ENCODE measurements around the gene C11orf98.
"Not testable (repeated sequence)": the region's sequence is repeated elsewhere in the genome, so short reads cannot be mapped to it uniquely, and the experiment has no call there.

Gene C11orf98

DNA sequence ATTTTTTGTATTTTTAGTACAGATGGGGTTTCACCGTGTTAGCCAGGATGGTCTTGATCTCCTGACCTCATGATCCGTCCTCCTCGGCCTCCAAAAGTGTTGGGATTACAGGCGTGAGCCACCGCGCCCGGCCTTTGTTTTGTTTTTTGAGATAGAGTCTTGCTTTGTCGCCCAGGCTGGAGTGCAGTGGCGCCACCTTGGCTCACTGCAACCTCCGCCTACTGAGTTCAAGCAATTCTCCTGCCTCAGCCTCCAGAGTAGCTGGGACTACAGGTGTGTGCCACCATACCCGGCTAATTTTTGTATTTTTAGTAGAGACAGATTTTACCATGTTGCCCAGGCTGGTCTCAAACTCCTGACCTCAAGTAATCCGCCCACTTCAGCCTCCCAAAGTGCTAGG, 14.7 kb downstream of the C11orf98 start:
- DNase-seq (ENCODE audit: low read depth in 2 of 2), result not testable (repeated sequence)

DNA sequence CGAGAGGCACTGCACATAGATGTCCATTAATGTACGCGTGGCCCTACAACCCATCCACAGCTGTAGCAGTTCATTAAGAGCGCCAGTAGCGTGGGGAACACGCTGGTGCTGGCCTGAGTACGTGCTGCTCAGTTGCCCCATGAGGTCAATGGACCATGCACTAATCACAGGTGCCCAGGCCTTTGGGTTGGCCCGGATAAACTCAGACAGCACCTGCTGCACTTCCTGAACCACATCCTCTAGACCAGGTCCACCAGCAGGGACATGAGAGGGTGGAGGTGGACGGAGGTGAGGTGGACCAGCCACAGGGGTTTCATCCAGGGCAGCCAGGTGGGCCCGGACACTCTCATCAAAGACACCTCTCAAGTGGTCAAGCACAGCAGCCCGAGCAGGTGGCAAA, 15.5 kb downstream of the C11orf98 start:
- DNase-seq (ENCODE audit: low read depth in 2 of 2), result no peak

DNA sequence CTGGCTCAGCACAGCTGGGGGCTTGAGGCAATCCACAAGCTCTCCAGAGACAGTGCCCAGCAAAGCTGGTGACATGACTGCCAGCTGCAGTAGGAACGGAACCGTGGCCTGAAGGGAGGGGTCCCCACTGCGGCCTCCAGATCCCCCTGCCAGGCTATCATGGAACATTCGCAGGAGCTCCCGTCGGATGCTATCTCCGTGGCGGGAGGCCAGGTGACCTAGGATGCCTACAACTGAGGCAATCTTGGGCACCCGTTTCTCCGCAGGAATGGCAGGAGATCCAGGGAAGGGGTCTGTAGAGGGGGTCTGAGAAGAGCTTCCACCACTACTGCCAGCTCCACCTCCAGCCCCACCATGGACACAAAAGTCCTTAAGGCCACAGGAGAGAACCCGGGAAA, 16.0 kb downstream of the C11orf98 start:
- DNase-seq (ENCODE audit: low read depth in 2 of 2), result no peak

DNA sequence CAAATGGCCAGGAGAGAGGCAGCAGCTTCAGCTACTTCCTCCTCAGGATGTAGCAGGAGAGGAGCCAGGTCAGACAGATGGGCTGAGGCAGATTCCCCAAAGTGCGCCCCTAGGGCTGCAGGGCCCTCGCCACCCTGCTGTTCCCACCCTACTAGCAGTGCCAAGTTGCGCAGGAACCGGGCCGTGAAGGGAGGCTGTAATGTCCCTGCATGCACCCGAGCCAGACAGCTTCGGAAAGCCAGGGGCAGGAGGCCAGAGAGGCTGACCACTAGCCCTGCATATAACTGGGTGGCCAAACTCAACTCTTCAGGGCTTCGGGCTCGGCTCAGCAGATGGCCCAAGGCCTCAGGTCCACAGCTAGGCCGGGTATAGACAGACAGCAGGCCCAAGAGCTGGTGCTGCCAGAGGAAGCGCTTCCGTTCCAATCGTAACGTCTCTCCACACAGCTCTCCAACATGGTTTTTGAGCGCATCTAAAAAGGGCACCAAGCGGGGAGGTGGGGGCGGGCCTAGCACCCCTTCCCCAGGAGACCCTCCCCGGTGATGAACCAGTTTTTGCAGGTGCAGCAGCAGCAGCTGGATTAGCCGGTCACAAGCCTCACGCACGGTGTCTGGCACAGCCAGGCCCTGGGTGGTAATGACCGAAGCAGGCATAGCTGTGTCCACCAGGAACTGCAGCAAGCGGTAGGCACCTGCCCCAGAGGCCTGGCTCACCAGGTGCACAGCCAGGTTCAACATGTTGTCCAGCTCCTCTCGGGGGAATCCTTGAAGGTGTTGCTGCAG, 16.6 kb downstream of the C11orf98 start:
- no peak for DNase-seq (ENCODE audit: low read depth in 2 of 2)

DNA sequence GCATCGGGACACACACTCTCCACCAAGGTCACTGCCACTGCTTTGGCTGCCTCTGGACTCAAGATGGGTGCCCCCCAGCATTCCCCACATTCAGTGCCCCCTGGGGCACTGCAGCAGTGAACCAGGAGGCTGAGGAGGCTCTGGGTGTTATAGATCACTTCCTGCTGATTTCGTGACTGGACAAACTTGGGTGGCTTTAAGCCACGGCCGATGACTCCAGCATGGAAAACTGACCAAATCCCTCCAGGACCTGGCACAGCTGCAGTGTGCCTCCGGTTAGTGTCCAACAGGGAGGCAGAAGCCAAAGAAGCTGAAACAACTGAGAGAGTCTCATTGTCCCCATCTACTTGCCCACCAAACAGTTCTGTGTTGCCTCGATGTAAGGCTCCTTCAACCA, 17.4 kb downstream of the C11orf98 start:
- DNase-seq (ENCODE audit: low read depth in 2 of 2), result no peak

DNA sequence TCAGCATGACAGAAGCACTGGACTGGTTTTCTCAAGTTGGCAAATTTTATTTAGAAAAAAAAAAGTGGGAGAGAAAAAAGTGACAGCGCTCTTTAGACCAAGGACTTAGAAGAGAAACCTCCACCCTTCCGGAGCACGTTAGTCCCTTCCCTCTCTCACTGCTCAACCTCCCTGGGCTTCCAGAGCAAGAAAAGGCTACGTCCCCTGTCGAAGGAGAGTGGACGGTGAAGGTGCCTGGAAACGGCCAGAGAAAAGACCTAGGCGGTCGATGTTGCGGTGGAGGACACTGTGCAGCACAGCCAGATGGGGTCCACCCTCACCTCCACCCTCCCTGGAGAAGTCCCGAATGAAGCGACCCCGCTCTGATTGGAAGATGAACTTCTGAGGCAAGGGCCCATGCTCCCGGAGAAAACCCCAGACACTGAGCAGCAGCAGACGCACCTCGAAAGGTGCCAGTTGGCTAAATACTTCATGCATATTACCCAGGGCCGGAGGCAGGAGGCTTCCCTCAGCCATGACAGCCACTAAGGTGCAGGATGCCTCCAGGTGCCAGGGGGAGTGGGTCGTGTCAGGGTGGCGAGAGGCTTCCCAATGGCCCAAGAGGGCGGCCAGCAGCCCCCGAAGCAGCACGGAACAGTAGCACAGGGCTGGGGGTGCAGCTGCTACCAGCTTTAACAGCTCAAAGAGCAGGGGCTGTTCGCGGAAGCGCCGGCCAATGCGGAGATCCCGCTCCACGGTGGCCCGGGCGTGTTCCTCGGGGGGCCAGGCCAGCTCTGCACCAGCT, 18.0 kb downstream of the C11orf98 start:
- no peak for DNase-seq (ENCODE audit: low read depth in 2 of 2)

DNA sequence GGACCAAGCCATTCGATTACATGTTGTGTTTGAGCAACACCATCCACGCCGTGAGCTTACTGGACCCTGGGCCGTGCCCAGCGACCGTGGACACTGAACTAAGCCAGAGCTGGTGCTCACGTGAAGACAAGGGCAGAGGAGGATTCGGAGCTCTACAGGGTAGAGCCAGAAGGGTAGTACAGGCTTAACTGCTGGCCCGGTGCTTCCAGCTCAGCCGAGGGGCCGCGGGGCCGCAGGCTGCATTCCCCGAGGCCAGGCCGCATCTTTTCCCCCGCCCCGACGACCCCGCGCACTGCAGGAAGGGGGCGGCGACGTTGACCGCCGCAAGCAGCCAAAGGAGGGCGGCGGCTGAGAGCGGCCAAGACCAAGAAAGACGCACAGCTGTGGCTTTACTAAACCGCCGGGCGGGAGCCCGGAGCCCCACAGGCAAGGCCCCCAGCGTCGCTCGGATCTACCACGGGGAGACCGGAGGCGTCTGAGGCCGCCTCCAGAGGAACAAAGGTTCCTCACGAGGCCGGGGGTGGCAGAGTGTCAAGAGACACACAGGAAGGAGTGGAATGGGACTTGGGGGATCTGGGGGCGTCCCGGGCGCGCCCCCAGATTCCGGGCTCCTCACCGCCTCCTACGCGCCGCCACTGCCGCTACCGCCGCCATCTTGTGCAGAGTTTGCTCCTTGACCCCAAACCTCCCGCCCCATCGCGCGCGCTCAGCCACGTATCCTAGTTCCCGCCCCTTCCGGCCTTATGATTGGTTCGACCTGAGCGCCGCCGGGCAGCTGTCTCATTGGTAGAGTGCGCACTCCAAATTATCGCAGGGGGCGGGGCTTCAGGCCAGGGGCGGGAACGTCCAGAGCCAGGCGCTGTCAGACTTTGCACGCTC, 18.8 kb downstream of the C11orf98 start, which contains the start of gene GANAB:
Gene GANAB (minus strand): TSS at position 668 of the 879 bp plus-strand sequence. CDS start 14 bp downstream, at position 654.
- peak; percentile 99 to 100 for DNase-seq (ENCODE audit: low read depth in 2 of 2)

DNA sequence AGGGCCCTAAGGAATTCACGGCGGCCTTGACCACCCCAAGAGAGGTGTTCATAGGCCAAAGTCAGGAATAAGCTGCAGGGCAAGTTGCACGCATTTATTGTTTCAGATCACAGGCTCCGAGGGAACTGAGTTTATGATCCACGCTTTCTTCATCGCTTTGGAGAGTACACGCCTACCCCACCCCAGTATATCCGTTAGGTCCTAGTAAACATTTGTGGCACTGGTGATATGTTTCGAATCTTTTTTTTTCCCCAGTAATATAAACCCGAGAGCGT, 19.4 kb downstream of the C11orf98 start:
- no peak for DNase-seq (ENCODE audit: low read depth in 2 of 2)

DNA sequence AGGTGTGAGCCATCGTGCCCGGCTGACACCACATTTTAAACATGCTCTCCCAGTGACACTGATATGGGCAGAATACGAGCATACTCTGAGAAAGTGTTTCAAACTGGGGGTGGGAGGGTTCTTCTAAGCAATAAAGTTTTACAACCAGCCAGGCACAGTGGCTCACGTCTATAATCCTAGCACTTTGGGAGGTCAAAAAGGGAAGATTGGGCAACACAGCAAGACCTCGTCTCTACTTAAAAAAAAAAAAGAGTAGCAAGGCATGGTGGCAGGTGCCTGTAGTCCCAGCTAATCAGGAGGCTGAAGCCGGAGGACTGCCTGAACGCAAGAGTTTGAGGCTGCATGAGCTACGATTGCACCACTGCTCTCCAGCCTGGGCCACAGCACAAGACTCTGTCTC, 20.8 kb downstream of the C11orf98 start:
- no peak for DNase-seq (ENCODE audit: low read depth in 2 of 2)

DNA sequence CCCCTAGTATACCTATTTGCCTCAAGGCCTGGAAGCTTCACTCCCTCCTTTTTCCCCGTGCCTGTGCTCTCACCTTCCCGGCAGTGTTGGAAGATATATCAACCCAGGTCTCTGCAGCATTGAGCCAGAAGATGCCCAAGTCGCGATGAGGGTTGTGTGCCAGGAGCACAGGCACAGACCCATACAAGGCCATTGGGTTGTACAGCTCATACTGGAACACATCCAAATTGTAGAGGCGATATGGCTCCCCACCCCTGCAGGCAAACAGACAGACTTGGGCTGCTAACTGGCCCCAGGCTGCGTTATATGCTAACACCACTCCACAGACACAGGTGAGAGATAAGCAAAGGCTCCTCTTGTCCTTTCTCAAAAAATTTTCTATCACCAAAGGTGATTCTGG, 32.5 kb downstream of the C11orf98 start:
- DNase-seq (ENCODE audit: low read depth in 2 of 2), result no peak

DNA sequence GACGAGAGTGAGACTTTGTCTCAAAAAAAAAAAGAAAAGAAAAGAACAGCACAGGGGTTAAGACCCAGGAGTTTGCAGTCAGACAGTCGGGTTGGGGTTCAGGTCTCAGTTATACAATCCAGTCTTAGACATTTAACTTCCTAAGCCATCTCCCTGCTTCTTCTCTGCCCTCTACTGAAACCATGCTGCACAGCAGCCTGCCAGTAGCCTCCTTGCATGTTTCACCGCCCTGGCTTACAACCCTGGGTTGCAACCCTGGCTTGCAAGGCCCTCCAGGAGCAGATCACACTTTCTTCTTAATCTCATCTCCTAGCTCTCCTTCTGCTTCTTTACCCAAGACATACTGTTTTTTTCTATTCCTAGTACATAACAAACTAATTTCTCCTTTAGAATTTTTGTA, 37.3 kb downstream of the C11orf98 start:
- DNase-seq (ENCODE audit: low read depth in 2 of 2), result no peak

DNA sequence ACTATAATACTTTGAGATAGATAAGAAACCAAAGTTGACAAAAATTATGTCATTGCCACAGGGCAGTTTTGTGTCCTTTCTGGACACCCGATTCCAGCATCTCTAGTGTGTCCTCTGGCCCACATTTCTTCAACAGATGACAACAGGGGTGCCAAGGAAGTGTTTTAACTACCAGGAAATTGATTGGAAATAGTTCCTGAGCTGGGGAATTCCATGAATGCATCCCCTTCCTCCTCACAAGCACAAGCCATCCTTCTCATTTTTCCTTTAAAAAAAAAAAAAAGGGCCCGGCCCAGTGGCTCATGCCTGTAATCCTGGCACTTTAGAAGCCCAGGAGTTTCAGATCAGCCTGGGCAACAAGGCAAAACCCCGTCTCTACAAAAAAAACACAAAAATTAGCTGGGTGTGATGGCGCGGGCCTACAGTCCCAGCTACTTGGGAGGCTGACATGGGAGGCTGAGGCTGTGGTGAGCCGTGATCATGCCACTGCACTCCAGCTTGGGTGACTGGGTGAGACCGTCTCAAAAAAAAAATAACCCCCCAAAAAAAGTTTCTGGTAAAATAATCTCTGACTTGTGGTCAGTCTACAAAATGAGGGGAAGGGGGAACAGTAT, 42.4 kb downstream of the C11orf98 start:
- DNase-seq (ENCODE audit: low read depth in 2 of 2), result no peak

DNA sequence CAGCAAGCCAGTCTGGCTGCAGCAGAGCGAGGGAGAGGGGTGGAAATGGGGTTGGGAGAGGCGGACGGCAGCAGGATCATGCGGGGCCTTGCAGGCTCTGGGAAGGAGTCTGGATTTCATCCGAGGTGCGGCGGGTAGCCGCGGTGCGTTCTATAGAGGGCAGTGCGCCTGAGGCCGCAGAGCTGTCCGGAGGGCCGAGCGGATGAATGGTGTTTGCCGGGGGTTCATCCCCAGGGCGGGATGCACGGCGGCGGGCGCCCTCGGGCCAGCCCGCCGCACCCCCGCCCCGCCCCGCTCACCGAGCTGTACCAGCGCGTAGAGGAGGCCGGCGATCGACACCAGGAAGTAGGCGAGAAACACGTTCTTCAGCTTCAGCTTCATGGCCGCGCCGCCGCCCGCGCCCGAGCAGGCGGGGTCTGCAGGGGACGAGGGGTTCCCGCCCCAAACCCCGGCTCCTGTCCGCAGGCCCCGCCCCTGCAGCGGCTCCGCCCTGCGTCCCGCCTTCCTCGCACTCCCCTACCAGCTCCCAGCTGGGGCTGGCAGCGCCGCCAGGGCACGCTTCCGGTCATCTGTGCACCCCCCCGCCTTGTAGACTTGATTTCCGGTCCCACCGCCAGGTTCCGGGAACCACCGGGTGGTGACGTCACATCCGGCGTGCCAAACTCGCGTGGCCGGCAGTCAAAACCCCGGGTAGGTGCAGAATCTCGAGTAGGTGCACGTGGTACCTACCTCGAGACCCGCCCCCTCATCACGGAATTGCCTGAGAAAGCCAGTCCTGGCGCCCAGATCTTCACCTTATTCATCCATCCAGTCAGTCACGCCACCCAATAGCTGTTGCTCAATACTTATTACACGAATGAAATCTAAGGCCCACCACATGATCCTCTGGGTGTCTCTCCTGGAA, 43.2 kb downstream of the C11orf98 start, which contains the start of gene B3GAT3:
Gene B3GAT3 (minus strand): TSS at position 420 of the 904 bp plus-strand sequence. CDS start 39 bp downstream, at position 381.
- peak; percentile 92 to 94 for DNase-seq (ENCODE audit: low read depth in 2 of 2)

DNA sequence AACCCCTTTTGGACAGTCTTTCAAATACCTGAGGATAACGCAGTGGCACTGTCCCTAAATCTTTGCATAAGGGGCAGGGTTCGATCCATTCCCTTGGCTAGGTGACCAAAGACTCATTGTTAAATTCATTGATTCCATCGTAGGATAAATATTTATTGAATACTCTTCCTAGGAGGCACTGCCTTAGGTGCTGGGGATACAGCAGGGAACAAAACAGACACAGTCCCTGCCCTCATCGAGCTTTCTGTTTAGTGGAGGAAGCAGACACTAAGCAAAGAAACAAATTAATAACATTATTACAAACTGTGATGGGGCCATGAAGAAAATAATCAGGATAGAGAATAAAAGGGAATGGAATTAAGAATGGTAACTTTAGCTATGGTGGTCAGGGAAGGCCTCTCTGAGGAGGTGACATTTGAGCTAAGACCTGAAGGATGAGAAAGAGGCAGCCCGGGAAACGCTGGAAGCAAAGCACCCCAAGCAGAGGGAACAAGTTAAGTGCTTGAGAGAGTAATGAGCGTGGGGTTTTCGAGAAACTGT, 43.9 kb downstream of the C11orf98 start:
- no peak for DNase-seq (ENCODE audit: low read depth in 2 of 2)

DNA sequence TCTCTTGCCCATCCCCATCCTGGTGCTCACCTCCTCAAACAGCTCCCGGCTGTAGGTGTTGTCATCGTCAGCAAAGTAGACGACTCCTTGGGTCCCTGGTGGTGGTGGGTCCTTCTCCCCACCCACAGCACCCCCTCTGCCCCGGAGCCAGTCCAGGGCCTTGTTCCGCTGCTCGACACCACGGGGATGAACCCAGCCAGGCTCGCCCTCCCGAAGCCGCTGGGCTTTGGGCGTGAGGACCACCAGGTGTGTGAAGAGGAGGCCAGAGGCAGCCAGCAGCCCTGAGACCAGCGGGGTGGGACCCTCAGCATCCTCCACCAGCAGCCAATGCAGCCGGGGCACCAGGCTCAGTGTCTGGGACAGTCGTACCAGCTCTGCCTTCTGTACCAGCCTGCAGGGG, 48.1 kb downstream of the C11orf98 start:
- not testable (repeated sequence) for DNase-seq (ENCODE audit: low read depth in 2 of 2)

DNA sequence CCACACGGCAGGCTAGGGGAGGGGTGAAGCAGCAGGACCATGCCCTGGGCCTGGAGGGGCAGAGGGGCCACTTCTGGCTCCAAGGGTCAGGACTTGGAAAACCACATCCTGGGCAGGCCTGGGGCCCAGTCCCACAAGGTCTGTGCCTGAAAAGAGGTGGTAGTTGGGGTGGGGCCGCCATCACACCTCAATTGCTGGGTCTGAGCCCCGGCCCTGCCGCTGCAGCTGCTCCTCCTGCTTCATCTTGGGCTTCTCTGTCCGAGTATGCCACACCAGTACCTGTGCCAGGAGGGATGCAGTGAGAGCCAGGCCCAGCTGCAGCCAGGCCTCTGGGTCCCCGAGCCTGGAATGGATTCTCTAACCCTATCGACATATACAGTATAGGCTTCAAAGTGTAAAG, 49.5 kb downstream of the C11orf98 start:
- no peak for DNase-seq (ENCODE audit: low read depth in 2 of 2)

DNA sequence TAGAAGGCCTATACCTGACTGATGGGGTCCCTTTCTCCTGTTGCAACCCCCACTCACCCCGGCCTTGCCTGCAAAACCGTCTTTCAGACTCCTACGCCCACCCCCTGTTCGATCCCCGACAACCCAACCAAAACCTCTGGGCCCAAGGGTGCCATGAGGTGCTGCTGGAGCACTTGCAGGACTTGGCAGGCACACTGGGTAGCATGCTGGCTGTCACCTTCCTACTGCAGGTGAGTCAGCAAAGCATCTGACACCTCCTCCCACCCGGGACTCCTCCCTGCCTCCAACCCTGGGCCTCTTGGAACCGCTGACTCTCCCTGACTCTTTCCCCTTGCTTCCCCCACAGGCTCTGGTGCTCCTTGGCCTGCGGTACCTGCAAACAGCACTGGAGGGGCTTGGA, 50.7 kb downstream of the C11orf98 start:
- DNase-seq (ENCODE audit: low read depth in 2 of 2), result peak; percentile 47 to 57

DNA sequence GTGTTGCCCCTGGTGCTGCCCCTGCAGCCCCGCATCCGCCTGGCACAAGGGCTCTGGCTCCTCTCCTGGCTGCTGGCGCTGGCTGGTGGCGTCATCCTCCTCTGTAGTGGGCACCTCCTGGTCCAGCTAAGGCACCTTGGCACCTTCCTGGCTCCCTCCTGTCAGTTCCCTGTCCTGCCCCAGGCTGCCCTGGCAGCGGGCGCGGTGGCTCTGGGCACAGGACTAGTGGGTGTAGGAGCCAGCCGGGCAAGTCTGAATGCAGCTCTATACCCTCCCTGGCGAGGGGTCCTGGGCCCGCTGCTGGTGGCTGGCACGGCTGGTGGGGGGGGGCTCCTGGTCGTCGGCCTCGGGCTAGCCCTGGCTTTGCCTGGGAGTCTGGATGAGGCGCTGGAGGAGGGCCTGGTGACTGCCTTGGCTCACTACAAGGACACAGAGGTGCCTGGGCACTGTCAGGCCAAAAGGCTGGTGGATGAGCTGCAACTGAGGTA, 51.7 kb downstream of the C11orf98 start:
- no peak for DNase-seq (ENCODE audit: low read depth in 2 of 2)

All from stimulated activated CD4-positive, alpha-beta T cell treated with anti-CD3 and anti-CD28 coated beads, Interleukin-12 subunit alpha, Interleukin-12 subunit beta, amount 100 ng/mL, for 24 hours (primary cell).